GM10847 (cell line): Measurements from ENCODE around the gene FRMD5.

Experiments used
- POLR2A ChIP-seq: IDR thresholded peaks from 2 replicates; pipeline ENCODE4 v1.6.1; 2011; ENCODE audit not compliant: insufficient read length; ENCODE audit errors: extremely low read depth

FRMD5 gene

DNA sequence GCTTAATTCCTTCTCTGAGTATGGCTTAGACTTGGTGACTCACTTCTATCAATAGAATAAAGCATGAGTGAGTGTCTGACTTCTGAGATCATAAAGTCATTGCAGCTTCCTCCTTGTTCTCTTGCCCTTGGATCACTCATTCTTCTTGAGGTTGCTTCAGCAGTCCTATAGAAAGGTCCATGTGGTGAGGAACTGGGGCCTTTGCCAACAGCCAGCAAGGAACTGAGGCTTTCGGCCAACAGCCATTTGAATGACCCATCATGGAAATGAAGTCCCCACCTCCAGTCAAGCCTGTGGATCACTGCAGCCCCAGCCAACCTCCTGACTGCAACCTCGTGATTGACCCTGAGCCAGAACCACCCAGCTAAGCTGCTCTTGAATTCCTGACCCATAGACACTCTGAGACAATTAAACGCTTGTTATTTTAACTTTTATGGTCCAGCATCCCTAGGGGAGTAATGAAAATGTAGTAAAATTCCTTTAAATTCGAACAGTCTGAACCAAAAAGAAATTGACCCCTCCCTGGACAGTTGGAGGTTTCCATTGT, 283.8 kb downstream of the FRMD5 start:
- TF ChIP-seq POLR2A = no peak

DNA sequence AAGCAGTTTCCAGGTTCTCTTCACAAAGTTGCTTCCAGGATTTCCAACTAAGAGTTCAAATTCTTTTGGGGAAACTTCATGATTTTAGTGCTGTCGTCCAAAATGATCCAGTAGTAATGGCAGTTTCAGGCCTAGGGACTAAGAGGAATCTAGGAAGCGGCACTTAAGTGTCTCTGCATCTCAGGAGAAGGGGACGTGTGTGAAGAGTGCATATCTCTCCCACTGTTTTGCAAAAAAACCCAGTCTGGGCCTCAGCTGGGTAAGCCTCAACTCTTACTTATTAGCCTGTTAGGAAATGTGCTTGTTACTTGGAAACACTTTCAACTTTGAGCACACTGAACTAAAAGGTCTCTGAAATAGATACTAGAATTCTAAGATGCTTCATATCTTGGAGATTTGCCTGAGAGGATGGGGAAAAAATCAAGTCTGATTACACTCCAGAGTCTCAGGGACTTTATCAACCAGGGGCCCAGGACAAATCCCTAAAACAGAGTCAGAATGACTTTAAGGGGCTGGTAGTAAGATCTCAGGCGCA, 286.5 kb downstream of the FRMD5 start:
- TF ChIP-seq POLR2A = no peak

DNA sequence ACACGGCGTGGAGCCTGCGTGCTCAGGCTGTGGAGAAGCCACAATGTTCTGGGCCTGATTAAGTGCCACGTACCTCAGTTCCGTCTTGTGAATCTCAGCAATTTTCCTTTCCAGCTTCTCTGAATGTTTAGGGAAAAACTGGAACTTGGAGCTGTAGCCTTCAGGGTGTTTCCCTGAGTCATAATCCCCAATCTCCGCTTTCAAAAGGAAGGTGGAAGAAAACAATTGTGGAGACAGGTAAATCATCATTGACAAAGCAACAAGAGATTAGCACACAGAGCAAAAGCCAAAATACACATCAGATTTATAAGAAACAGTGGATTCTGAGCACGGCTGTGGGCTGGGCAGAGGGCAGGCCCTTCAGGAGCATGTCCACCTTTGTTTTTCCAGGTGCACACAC, 289.3 kb downstream of the FRMD5 start:
- no peak for TF ChIP-seq POLR2A

DNA sequence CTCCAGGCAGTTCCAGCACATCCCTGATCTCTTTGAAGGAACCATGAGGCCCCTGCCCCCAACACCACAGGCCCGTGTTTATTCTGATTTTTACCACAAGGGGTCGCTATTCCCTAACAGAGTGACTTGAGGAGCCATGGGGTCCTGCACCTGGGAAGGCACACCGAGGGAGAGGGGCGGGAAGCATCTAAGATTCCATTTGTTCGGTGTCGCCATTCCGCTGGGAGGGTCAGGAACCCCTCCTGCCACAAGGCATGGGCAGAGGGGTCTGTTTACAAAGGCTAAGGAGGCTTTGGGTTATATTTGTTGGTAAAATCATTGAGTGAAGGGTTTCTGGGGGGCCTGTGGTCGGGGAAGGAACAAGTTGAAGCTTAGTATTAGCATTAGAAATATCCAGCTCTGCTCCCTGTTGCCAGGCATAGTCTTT, 291.2 kb downstream of the FRMD5 start:
- no peak for TF ChIP-seq POLR2A

DNA sequence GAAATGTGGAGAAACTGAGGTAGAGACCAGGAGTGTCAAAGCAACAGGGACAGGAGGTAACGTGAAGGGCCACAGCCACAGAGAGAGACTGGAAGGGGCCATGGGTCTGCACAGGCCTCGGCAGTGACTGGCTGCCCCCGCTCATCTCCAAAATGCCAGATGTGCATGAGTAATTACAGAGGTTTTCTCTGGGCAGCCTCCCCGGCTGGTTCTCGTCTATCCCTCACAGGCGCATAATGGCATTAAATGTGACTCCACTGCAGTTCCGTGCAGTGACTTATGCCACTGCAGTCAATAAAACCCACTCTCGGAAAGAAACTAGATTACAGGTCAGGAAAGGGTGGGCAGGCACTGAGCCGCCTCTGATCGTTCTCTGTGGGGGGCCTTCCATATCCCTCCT, 293.6 kb downstream of the FRMD5 start:
- no peak for TF ChIP-seq POLR2A

DNA sequence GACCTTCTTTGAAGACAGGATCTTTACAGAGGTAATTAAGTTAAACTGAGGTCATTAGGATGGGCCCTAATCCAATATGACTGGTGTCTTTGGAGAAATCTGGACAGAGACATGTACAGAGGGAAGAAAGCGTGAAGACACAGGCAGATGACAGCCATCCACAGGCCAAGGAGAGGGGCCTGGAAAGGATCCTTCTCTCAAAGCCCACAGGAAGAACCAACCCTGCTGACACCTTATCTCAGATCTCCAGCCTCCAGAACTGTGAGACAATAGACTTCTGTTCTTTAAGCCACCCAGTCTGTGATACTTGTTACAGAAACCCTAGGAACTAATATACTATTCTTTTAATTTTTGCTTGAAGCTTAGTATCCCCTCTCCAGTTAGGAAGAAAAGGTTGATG, 294.1 kb downstream of the FRMD5 start:
- no peak for TF ChIP-seq POLR2A

DNA sequence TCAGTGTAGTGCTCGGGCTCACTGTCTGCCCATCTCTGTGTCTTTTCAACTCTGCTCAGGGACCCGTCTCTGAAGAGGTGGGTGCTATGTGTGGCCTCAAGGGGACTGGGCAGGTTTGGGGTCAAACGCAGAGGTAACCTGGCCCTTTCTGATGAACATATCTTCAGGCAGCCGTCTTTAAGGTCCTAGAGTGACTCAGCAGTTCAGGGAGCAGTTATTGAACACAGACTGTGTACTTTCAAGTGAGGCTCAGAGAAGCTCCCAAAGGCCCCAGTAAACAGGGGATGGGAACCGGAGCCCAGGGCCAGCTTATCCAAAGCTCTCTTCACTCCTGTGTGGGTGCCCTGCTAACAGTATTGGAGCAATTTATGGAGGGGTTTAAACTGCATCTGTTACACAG, 295.1 kb downstream of the FRMD5 start:
- TF ChIP-seq POLR2A = no peak

DNA sequence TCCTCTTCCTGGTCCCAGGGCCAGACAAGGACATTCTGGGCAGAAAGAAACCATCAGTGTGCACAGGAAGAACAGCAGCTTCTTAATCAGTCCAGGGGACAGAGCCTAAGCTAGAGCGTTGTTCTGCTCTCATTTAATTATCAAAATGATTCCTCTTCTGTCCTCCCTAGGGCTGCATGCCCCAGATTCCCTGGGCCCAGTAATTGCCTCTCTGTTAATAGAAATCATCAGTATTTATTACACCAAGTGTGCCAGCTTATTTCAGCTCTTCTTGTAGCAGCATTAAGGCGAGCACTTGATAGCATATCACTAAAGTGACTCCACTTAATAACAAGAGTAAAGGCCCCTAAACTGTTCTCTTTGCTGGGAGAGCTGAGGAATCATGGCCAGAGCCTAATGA, 296.2 kb downstream of the FRMD5 start:
- TF ChIP-seq POLR2A = no peak

- TF ChIP-seq POLR2A = no peak
These were observed 298.5 kb downstream of the FRMD5 start for GRCh38 chr15:43896543-43896942.

GRCh38 chr15:43895586-43895985, 299.5 kb downstream of the FRMD5 start:
- TF ChIP-seq POLR2A = no peak

GRCh38 chr15:43893956-43894355, 301.1 kb downstream of the FRMD5 start:
- no peak for TF ChIP-seq POLR2A

- no peak for TF ChIP-seq POLR2A
These were observed 306.0 kb downstream of the FRMD5 start for GRCh38 chr15:43889042-43889441.

- TF ChIP-seq POLR2A = no peak
These were observed 307.2 kb downstream of the FRMD5 start for GRCh38 chr15:43887901-43888300.

GRCh38 chr15:43886558-43886957, 308.5 kb downstream of the FRMD5 start:
- TF ChIP-seq POLR2A = no peak

DNA sequence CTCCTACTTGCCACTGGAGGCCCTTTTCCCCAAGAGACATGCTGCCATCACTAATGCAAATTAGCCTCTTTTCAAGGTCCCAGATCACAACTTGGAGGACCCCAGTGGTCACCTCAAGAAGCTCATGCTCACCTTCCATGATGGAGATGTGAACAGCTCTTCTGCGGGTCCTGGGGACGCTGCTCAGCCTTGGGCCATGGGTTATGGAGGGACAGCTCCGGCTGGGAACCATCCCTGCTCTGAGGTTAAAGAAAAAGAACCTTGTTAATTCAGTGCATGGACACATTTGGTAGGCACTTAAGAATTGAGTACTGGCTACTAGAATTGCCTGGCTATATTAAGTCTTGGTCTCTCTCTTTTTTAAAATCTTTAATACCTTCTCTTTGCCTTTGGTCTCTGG, 311.5 kb downstream of the FRMD5 start:
- TF ChIP-seq POLR2A = no peak

- TF ChIP-seq POLR2A = no peak
These were observed 313.1 kb downstream of the FRMD5 start for GRCh38 chr15:43881944-43882343.

DNA sequence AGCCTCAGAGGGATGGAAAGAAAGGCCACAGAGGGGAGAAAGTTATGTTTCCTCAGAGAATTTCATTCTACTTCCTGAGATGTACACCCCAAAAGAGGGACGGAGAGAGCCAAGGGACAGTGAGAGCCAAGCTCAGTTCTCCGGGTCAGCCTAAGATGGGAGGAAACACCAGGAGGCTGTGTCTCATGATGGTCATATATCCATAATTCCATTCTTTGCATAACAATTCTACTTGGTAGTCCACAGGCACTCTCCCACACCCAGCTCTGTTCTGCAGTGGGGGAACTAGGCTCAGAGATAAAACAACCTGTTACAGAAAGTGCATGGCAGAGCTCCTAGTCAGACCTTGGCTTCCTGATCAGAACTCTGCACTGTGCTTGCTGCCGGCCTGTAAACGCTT, 313.8 kb downstream of the FRMD5 start:
- TF ChIP-seq POLR2A = no peak
